HG03575 (cell line): ENCODE data around the gene GRB2.

Experiments
- ATAC-seq: cut with Tn5 transposase; IDR thresholded peaks from one replicate; pipeline ENCODE4 v1.9.1; 2021; ENCODE audit not compliant: unreplicated experiment, insufficient number of reproducible peaks, low FRiP score; ENCODE audit errors: extremely low read depth

The GRB2 gene

GRCh38 chr17:75417054-75417580, 11.6 kb upstream of the GRB2 start:
- no peak for ATAC-seq

- ATAC-seq = no peak
Observed at GRCh38 chr17:75416006-75416405, 10.5 kb upstream of the GRB2 start.

DNA sequence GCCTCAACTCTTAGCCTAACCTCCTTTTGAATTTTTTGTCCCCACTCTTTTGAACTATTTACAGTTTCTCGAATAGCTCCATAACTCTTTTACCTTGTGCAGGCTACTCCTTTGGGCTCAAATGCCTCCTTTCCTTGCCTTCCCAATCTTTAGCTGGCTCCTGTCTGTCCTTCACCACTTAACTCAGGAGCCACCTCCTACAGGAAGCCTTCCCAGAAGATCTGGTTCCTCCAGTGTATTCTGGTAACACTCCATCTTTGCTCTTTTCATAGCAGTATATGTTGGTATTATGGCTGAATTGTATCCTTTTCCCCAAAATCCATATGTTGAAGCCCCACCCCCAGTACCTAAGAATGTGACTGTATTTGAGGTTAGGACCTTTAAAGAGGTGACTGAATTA, 9.0 kb upstream of the GRB2 start:
- no peak for ATAC-seq

DNA sequence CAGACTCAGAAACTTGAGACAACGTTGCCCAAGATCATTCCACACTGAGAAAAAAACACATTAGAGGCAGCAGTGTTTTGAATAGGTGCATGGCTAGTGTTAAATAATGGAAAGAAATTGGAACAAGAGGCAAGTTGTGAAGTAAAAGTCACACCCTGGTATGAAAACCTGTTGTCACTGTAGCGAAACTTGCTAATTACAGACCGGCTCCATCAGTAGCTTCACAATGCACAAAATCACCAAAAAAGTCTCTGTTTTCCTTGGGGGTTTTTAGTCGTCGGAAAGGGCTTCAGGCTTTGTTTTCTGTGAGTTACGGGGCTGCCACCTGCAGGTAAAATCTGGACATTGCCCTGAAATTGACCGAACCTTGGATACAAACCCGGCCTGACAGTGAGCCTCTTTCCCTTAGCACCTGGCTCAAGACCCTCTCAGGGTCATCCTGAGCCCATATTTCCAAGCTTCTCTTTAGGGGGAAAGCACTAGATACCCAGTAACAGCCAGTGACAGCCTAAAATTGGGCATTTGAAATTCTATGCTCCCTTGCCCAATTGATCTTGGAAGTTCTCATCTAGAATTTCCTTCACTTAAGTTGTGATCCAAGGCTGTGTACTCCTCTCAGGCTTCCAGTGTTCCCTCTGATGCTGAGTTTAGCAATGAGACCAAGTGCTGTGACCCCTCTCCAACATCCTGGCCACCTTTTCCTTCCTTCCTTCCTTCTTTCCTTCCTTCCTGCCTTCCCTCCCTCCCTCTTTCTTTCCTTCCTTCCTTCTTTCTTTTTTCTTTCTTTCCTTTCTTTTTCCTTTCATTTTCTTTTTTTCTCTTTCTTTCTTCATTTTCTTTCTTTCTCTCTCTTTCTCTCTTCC, 7.2 kb upstream of the GRB2 start:
- ATAC-seq = no peak

DNA sequence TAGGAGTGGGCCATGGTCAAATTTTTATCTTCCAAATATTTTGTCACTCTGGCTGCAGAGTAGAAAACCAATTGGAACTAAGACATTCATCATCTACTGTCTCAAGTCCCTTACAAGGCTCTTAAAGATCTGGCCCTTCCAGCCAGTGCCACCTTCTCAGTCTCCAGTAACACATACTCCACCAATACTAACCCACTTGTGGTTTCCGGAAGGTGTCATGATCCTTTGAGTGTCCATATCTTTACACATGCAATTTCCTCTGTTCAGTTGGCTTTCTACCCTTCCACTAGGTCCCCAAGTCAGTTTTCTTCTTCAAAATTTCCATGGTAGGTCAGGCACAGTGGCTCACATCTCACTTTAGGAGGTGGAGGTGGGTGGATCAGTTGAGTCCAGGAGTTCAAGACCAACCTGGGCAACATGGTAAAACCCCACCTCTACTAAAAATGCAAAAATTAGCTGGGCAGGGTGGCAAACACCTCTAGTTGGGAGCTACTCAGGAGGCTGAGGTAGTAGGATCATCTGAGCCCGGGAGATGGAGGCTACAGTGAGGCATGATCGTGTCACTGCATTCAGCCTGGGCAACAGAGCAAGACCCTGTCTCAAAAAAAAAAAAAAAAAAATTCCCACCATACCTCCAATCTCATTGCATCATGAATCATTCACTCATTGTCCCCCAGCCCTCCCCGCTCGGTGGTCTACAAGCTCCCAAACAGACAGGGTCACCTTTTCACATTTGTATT, 6.0 kb upstream of the GRB2 start:
- ATAC-seq = no peak

- no peak for ATAC-seq
Observed at GRCh38 chr17:75410141-75410540, 4.7 kb upstream of the GRB2 start.

DNA sequence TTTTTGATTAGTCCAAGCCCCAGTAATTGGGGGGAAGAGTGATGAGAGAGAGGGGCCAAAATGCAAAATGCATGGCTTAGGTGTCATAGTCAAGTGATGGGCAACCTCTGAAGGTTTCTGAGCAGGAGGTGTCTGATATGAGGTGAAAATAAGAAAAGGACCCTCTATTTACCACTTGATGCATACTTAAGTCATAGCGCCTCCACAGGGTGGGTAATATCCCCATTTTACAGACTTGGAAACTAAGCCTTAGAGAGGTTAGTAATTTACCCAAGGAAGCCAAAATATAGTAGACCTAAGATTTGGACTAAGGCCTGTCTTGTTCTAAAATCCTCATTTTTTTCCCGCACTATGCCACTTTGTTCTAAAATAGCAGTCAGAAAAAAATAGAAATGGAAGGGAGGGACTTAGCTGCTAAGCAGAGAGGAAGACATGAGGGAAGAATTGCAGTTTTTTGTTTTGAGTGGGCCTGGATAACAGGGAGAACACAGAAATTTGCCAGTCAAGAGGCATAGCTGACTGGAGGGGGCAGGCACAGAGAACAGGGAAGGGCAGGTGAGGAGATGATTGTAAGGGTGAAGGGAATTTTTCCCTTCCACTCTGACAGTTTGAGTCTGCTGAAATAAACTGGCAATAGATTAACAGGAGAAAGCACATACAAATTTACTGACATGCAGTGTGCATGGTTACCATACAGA, 2.3 kb upstream of the GRB2 start:
- no peak for ATAC-seq

DNA sequence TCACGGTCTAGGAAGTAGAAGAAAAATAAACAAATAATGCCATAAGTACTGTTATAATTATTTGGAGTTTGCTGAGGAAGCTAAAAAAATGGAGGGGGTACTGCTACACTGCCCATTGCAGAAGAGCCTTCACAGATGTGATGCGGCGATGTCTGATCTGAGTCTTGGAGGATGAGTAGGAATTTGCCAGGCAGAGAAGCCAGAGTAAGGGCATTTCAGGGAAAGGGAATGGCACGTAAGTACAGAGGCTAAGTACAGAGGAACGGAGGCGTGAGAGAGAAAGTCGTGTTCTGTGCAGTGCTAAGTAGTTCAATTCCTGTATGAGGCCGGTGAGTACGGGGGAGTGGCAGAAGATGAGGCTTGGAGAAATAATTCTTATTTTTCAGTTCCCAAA, 741 bp upstream of the GRB2 start:
- no peak for ATAC-seq

- ATAC-seq = no peak
Observed at GRCh38 chr17:75404731-75405364, 630 bp downstream of the GRB2 start.

GRCh38 chr17:75404223-75404730, 1.2 kb downstream of the GRB2 start:
- ATAC-seq = no peak

- no peak for ATAC-seq
Observed at GRCh38 chr17:75403131-75403530, 2.3 kb downstream of the GRB2 start.

GRCh38 chr17:75402026-75402425, 3.5 kb downstream of the GRB2 start:
- no peak for ATAC-seq

DNA sequence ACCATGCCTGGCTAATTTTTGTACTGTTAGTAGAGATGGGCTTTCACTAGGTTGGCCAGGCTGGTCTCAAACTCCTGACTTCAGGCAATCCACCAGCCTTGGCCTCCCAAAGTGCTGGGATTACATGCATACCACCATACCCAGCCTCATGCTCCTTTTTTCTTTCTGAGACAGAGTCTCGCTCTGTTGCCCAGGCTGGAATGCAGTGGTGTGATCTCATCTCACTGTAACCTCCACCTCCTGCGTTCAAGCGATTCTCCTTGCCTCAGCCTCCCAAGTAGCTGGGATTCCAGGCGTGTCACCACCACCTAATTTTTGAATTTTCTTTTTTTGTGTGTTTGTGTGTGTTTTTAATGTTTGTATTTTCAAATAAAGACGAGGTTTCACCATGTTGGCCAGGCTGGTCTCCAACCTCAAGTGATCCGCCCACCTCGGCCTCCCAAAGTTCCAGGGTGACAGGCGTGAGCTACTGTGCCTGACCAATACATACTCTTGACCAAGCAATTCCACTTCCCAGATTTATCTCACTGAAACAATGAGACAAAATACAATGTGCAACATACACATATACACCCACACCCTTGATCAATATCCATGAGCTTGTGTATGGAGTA, 5.0 kb downstream of the GRB2 start:
- ATAC-seq = no peak

GRCh38 chr17:75398279-75398678, 7.2 kb downstream of the GRB2 start:
- no peak for ATAC-seq

DNA sequence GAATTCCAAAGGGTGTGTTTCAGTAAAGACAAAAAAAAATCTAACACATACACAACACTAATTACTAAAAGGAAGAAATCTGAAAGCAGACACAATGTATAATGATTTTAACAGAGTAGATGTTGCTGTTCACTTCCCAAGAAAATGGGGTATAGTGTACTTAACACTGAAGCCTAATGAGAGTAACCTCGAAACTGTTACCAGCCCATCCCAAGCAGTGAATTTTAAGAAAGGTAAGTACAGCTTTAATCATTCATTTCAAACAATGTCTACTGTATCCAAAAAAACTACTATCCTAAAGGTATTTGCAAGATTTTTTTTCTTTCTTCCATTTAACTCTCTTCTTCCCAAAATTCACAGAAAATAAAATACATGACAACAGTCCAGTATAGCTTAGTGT, 8.3 kb downstream of the GRB2 start:
- ATAC-seq = no peak

DNA sequence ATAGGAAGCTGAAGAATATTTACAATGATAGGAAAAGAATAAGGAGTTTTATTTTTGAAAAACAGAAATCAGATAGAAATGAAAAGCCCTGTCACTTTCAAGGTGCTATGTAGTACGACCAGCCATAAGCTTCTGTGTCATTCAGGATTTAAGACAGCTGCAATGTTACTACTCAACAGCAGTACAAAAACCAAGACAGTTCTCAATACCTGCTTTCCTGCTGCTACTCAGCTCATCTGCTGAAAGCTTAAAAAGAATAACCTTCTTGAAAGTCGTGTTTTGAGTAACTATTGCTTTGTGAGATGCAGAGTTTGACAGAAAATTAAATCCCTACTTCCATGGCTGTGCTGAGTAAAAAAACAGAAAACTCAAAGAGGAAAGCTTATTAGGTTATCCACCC, 8.7 kb downstream of the GRB2 start:
- ATAC-seq = no peak

DNA sequence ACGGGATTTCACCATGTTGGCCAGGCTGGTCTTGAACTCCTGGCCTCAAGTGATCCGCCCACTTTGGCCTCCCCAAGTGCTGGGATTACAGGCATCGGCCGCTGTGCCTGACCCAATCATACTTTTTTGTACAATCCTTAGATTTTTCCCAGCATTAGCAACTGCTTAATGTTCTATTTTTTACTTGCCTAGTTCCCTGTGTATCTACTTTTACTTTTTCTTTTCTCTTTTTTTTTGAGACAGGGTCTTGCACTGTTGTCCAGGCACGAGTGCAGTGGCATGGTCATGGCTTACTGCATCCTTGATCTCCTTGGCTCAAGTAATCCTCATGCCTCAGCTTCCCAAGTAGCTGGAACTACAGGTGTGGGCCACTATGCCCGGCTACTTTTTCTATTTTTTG, 9.5 kb downstream of the GRB2 start:
- ATAC-seq = no peak

DNA sequence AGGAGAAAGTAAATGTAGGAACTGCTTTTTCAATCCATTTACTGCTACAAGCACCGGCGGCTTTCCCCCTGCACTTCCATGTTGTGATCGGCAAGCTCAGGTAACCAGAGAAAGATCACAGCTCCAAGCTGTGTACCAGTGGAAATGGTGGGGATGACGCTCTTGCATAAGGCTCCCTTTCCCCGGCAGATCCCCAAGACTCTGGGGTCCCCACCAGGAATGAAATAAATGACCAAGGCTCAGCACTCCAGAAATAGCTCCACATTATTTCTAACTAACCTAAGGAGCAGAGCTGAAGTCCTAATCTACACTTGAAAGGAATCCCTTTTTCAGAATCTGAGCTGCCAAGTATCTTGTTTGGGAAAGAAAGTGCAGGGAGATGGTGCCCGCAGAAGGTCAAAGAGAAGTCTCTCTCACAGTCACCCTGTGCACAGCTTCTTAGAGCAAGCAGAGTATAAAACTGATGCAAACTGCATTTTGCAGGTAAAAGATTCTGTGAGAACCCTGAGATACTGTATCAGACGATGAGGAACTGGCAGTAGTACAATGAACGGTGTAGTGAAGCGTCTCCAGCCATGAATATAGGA, 11.1 kb downstream of the GRB2 start:
- no peak for ATAC-seq
